HG03045 (cell line): ENCODE measurements around the gene TYW3.
A peak's percentile ranks its signal among the peaks of the same experiment; 100 is the strongest.
"Not testable (repeated sequence)": the region's sequence is repeated elsewhere in the genome, so short reads cannot be mapped to it uniquely, and the experiment has no call there.

Experiments
- ATAC-seq: cut with Tn5 transposase; IDR thresholded peaks from one replicate; pipeline ENCODE4 v1.9.1; 2021; ENCODE audit warnings: mild to moderate bottlenecking, moderate library complexity; ENCODE audit not compliant: unreplicated experiment

The TYW3 gene

GRCh38 chr1:74729741-74730478 lies 3.0 kb upstream of the TYW3 start:
- ATAC-seq = no peak

DNA sequence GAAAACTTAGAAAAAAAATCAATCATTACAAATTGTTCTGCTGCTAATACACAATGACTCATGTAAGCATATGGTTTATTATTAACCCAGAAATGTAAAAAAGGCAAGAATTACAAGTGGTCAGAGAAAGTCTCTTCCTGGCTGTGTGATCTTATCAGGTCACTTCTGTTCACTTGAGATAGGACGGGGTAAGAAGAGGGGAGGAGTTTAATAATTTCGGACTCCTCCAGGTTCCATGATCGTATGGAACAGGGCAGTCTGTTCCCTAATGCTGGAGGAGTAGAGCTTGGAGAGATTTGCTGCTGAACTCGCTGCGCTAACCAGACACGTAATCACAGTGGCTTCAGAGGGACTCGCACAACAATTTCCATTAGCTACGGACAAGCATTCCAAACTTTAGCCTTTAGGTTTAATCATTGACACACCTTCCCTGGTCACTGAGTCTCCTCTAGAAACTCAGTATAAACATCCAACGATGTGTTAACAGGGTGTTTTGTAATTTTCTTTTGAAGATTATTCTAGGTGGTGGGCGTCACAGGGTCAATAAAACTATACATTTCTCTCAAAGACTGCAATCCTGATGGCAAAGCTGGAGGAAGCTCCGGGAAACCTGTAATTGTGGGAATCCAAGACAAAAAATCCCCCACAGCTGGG lies 1.4 kb upstream of the TYW3 start:
- no peak for ATAC-seq

DNA sequence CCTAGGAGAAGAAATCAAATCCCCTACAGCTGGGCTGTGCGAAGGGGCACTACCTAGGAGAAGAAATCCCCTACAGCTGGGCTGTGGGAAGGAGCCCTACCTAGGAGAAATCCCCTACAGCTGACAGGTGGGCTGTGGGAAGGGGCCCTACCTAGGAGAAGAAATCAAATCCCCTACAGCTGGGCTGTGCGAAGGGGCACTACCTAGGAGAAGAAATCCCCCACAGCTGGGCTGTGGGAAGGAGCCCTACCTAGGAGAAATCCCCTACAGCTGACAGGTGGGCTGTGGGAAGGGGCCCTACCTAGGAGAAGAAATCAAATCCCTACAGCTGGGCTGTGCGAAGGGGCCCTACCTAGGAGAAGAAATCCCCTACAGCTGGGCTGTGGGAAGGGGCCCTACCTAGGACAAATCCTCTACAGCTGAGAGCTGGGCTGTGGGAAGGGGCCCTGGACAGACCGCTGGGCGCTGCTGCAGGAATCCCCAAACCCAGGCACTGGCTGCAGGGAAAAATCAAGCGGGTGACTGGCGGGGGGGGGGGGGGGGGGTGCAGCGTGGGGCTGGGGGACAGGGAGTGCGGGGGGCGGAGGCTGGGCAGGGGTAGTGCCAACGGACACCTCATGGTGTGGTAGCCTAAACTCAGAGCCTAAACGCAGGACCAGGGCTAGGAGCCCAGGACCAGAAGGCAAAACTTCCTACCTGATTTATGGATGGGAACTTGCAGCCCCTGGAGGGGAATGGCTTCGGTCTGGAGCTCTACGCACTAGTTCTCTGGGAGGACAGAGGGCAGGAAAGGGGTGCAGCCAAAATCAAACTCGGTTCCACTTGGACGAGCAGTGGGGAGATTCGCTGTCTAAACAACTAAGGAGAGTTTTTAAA lies 643 bp upstream of the TYW3 start:
- ATAC-seq = peak; percentile 24

DNA sequence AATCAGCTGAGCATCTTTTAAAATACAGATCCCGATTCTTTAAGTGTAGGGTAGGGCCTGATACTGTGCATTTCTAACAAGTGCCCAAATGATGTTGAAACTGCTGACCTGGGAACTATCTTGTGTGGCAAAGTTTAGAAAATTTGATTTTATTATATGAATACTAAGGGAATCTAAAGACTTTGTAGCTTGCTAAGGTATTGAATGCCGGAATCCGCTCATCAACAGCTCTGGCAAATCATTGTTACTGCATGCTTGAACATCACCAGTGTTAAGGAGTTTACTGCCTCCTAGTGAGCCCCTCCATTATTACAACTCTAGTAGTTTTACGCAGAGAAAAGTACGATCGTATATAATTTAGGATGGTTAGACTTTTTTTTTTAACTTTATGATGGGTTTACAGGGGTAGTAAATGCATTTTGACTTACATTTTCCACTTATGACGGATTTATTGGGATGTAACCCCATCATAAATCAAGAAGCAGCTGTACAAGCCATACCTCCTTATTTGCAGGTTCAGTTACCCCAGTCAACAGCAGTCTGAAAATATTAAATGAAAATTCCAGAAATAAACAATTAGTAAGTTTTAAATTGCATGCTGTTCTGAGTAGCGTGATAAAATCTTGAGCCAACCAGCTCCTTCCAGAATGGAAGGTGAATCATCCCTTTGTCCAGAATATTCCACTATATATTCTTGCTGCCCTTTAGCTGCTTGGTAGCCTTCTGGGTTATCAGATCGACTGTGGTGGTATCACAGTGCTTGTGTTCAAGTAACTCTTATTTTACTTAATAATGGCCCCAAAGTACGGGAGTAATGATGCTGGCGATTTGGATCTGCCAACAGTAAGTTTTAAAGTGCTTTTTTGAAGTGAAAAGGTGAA lies 892 bp downstream of the TYW3 start:
- peak; percentile 47 for ATAC-seq

DNA sequence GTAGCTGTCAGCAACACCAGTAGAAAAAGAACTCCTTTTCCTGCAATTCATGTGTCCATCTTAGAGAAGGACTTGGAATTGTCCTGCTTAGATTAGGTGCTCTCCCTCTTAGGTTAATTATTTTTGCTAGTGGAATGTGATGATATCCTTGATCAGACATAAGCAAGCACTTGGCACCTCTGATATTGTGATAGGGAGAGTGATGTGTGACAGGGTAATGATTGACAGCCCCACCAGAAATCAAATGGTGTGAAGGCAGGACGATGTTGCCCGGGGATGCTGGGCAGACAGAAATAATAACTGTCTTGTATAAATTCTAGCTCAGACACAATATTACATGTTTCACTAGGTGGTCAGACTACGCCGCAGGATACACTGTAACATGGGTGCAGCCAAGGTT lies 4.4 kb downstream of the TYW3 start:
- ATAC-seq = no peak

- not testable (repeated sequence) for ATAC-seq
These were observed 7.5 kb downstream of the TYW3 start for GRCh38 chr1:74740307-74740980.

DNA sequence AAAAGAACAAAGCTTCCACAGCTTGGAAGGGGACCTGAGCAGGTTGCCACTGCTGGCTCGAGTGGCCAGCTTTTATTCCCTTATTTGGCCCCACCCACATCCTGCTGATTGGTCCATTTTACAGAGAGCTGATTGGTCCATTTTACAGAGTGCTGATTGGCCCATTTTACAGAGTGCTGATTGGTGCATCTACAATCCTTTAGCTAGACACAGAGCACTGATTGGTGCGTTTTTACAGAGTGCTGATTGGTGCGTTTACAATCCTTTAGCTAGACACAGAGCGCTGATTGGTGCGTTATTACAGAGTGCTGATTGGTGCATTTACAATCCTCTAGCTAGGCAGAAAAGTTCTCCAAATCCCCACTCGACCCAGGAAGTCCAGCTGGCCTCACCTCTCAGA lies 12.3 kb downstream of the TYW3 start:
- ATAC-seq = not testable (repeated sequence)

- peak; percentile 74 for ATAC-seq
These were observed 16.0 kb downstream of the TYW3 start for GRCh38 chr1:74748960-74749359.

- no peak for ATAC-seq
These were observed 20.2 kb downstream of the TYW3 start for GRCh38 chr1:74753104-74753503.

GRCh38 chr1:74755475-74755874 lies 22.5 kb downstream of the TYW3 start:
- ATAC-seq = no peak

DNA sequence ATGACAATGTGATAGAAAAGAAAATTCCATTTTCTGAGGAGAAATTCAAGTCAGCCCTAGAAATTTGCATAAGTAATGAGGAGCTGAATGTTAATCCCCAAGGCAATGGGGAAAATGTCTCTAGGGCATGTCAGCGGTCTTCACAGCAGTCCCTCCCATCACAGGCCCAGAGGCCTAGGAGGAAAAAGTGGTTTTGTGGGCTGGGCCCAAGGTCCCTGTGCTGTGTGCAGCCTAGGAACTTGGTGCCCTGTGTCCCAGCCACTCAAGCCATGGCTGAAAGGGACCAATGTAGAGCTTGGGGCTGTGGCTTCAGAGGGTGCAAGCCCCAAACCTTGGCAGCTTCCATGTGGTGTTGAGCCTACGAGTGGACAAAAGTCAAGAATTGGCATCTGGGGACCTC lies 23.7 kb downstream of the TYW3 start:
- ATAC-seq = not testable (repeated sequence)

DNA sequence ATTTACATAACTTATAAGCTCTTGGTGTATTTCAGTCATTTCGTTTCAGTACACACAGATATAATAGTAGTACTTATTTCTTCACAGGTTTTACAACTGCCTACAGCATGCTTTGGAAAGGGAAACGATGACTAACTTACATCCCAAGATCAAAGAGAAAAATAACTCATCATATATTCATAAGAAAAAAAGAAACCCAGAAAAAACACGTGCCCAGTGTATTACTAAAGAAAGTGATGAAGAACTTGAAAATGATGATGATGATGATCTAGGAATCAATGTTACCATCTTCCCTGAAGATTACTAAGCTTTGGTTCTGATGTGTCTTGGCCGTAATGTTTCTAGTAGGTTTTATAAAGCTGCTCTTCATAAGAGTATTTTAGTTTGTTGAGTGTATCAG lies 30.9 kb downstream of the TYW3 start:
- ATAC-seq = no peak

DNA sequence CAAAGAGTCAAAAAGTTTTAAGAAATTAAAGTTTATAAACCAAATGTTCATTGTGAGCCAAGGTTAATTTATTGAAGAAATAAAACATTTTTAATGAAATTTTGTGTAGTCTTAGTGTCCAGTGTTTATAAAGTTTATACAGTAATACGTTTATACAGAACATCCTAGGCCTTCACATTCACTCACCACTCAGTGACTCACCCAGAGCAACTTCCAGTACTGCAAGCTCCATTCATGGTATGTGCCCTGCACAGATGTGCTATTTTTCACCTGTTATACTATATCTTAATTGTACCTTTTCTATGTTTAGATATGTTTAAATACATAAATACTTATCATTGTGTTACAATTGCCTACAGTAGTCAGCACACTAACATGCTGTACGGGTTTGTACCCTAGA lies 33.6 kb downstream of the TYW3 start:
- ATAC-seq = no peak

DNA sequence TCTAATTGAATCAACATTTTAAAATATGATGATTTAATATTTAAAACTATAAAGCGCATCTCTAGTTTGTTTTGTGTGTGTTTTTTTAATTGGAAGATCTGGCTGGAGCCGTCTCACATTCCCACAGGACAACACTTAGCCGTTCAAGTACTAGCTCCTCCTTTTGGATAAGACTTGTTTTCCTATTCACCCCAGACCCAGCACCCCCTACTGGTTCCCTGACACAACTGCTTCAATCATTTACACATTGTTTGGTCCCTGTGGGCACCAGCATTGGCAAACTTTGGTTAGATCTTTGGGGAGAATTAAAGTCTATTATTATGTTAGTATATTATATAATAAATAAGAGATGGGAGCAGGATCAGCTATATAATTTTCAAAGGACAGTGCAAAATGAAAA lies 34.5 kb downstream of the TYW3 start:
- no peak for ATAC-seq

- ATAC-seq = no peak
These were observed 39.1 kb downstream of the TYW3 start for GRCh38 chr1:74771913-74772515.

DNA sequence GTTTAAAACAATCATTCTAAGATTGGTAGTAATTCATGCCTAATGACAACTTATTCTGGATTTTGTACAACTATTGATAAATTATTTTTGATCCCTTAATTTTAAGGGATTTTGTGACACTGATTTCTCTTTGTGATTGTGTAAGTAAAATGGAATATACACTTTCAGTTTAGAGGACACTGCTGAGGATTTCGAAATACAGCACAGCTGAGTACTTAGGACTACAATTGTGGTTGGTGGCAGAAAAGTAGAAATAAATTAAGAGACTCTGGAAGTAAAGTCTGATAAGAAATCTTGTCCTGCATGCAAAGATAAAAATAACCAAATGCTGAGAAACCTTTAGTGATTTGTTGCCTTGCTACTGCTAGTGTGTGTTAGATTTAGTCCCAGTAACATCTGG lies 40.0 kb downstream of the TYW3 start:
- ATAC-seq = no peak

DNA sequence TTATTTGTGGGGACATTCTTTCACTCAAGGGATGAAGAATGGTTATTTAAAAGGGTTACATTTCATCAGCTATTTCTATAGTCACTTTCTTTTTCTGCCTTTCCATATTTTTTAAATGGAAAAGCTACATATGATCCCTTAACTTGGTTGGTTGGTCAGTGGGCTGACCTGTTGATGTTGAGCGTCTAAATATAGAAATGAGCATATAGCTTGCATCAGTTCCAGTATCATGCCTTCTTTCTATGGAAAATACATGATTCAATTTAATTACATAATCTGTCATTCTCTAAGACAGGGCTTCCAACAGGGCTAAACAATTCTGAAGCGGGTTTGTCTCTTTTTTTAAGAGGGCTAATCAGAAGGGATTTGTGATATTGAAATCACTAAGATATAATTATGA lies 40.6 kb downstream of the TYW3 start:
- no peak for ATAC-seq

DNA sequence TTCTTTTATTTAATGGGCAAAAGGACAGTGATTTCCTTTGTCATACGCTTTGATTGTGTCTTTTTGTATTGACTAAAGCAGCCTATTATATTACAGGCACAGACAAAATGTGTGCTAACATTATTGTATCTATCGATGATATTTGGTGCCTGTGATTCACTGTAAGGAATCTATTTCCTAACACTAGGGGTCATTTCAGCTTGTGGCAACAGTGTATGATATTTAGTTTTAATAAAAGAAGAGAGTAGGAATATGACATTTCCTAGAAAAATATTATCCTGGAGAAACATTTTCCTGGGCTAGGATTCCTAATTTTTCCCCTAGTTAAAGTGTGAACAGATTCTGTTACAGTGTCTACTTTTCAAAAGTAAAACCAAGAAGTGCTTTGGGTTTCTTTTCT lies 42.8 kb downstream of the TYW3 start:
- ATAC-seq = no peak

- ATAC-seq = no peak
These were observed 44.6 kb downstream of the TYW3 start for GRCh38 chr1:74777525-74777924.

DNA sequence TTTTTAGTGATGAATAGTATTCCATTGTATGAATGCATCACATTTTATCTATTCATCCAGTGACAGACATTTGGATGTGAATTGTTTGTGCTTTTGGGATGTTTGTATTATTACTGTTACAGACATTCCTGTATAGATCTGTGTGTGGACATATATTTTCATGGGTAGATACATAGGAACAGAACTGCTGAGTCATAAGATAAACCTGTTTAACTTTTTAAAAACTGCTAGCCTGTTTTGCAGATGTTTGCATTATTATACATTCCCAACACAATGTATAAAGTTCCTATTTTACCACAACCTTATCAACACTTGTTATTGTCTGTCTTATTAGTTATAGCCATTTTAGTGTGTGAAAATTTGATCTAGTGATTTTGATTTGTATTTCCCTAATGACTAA lies 46.8 kb downstream of the TYW3 start:
- ATAC-seq = no peak
